Fibroblast of lung (primary cell): ENCODE data around the gene MUTYH.
"Not testable (repeated sequence)": the region's sequence is repeated elsewhere in the genome, so short reads cannot be mapped to it uniquely, and the experiment has no call there.

ENCODE experiments used
- EZH2 ChIP-seq: IDR thresholded peaks from 2 replicates; pipeline ENCODE4 v1.5.1; 2012; ENCODE audit warnings: low read length, control low read depth, mild to moderate bottlenecking; ENCODE audit errors: missing control alignments
- TF ChIP-seq, protein P1 (sequence below), 2 donors: IDR thresholded peaks in 1 of 2; conservative IDR thresholded peaks in 1 of 2; 1 replicate in 1 of 2; 2 replicates in 1 of 2; pipeline ENCODE4 v1.5.1; 2011 to 2012; ENCODE audit warnings: low read length in 2 of 2, control low read depth in 1 of 2, inconsistent platforms in 1 of 2, low read depth in 1 of 2, mild to moderate bottlenecking in 1 of 2

GRCh38 chr1:45286521-45286920 is 53.7 kb downstream of the MUTYH start:
- TF ChIP-seq, protein P1, sequence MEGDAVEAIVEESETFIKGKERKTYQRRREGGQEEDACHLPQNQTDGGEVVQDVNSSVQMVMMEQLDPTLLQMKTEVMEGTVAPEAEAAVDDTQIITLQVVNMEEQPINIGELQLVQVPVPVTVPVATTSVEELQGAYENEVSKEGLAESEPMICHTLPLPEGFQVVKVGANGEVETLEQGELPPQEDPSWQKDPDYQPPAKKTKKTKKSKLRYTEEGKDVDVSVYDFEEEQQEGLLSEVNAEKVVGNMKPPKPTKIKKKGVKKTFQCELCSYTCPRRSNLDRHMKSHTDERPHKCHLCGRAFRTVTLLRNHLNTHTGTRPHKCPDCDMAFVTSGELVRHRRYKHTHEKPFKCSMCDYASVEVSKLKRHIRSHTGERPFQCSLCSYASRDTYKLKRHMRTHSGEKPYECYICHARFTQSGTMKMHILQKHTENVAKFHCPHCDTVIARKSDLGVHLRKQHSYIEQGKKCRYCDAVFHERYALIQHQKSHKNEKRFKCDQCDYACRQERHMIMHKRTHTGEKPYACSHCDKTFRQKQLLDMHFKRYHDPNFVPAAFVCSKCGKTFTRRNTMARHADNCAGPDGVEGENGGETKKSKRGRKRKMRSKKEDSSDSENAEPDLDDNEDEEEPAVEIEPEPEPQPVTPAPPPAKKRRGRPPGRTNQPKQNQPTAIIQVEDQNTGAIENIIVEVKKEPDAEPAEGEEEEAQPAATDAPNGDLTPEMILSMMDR (conservative IDR thresholded peaks at IDR 0.05 in 1 of 2, IDR thresholded peaks at IDR 0.05 in 1 of 2; ENCODE audit: low read depth in 1 of 2, low read length in 2 of 2) = not testable (repeated sequence)
- TF ChIP-seq EZH2 = not testable (repeated sequence)
